HG03571 (cell line): ENCODE data around the gene FRMD5.

Experiments used
- ATAC-seq: cut with Tn5 transposase; IDR thresholded peaks from one replicate; pipeline ENCODE4 v1.9.1; 2021; ENCODE audit not compliant: unreplicated experiment

The FRMD5 gene

GRCh38 chr15:43931790-43932435 lies 263.2 kb downstream of the FRMD5 start:
- no peak for ATAC-seq

- ATAC-seq, result no peak
These were observed 264.0 kb downstream of the FRMD5 start for GRCh38 chr15:43931119-43931518.

GRCh38 chr15:43930556-43930955 lies 264.5 kb downstream of the FRMD5 start:
- ATAC-seq, result no peak

- ATAC-seq, result no peak
These were observed 265.0 kb downstream of the FRMD5 start for GRCh38 chr15:43930079-43930478.

- ATAC-seq, result no peak
These were observed 266.9 kb downstream of the FRMD5 start for GRCh38 chr15:43928152-43928551.

- ATAC-seq, result no peak
These were observed 267.9 kb downstream of the FRMD5 start for GRCh38 chr15:43927203-43927602.

GRCh38 chr15:43923553-43923952 lies 271.5 kb downstream of the FRMD5 start:
- no peak for ATAC-seq

GRCh38 chr15:43922021-43922420 lies 273.1 kb downstream of the FRMD5 start:
- no peak for ATAC-seq

GRCh38 chr15:43920815-43921214 lies 274.3 kb downstream of the FRMD5 start:
- no peak for ATAC-seq

GRCh38 chr15:43920254-43920600 lies 274.8 kb downstream of the FRMD5 start:
- ATAC-seq, result no peak

GRCh38 chr15:43919540-43920253 lies 275.4 kb downstream of the FRMD5 start:
- ATAC-seq, result no peak

GRCh38 chr15:43918717-43919116 lies 276.4 kb downstream of the FRMD5 start:
- ATAC-seq, result no peak

- ATAC-seq, result no peak
These were observed 278.8 kb downstream of the FRMD5 start for GRCh38 chr15:43916326-43916660.

- ATAC-seq, result no peak
These were observed 279.3 kb downstream of the FRMD5 start for GRCh38 chr15:43915631-43916325.

- ATAC-seq, result no peak
These were observed 281.1 kb downstream of the FRMD5 start for GRCh38 chr15:43913941-43914340.

GRCh38 chr15:43913026-43913780 lies 281.9 kb downstream of the FRMD5 start:
- no peak for ATAC-seq

- no peak for ATAC-seq
These were observed 282.9 kb downstream of the FRMD5 start for GRCh38 chr15:43912208-43912607.

- ATAC-seq, result no peak
These were observed 283.8 kb downstream of the FRMD5 start for GRCh38 chr15:43911235-43911781.

GRCh38 chr15:43908516-43909050 lies 286.5 kb downstream of the FRMD5 start:
- no peak for ATAC-seq

GRCh38 chr15:43905755-43906154 lies 289.3 kb downstream of the FRMD5 start:
- ATAC-seq, result no peak

GRCh38 chr15:43903864-43904290 lies 291.2 kb downstream of the FRMD5 start:
- ATAC-seq, result no peak
